Measurements from ENCODE around the gene TMEM147. TPM values are rescaled to one million over a fixed set of nuclear protein-coding genes. Genes with fewer than 3 reads are reported as not detected.

TMEM147 gene
- total RNA-seq, 2 experiments from 2014 or later, result 20.3 to 22.0 TPM

DNA sequence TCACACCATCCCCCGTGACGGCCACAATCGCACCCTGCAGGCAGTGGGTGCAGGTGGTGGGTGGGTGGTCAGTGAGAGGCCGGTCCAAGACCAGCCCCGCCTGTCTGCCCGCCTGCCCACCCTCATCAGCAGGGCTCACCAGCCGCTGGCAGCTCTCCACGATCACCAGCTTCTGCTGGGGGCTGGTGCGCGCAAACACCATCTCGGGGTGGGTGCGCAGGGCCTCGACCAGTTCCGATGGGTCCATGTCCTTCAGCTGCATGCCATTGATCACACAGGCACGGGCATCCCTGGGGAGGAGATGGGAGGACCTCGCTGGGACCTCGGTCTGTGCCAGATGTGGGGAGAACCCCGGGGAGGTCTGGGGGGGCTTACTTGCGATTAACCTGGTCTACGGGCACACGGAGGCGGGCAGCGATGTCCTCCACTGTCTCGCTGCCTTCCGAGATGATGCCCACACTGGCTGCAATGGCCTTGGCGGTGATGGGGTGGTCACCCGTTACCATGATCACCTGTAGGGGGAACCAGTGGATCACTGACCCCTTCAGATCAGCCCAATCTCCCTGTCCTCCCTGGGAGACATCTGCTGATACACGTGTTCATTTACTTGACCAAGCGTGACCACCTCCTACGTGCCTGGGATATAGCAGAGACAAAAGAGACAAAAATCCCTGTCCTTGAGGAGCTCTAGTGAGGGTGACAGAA is 10.0 kb downstream of the TMEM147 start:
- H3K36me3 Mint-ChIP-seq (ENCODE audit: low read depth), result peaks cover 4% of the 10 kb centered on the region
- no peaks in the 10 kb centered on the region for H3K36me3 ChIP-seq (ENCODE audit: insufficient read depth, low read length)
- ChIA-PET POLR2A (no interaction called here), CTCF (no interaction called here)
- H3K27ac ChIP-seq (ENCODE audit: low read depth in 1 of 2, low read length in 2 of 2), result no peak overlapping the region
- no peak for ATAC-seq (ENCODE audit: poor library complexity)
- TF ChIP-seq, protein P1, sequence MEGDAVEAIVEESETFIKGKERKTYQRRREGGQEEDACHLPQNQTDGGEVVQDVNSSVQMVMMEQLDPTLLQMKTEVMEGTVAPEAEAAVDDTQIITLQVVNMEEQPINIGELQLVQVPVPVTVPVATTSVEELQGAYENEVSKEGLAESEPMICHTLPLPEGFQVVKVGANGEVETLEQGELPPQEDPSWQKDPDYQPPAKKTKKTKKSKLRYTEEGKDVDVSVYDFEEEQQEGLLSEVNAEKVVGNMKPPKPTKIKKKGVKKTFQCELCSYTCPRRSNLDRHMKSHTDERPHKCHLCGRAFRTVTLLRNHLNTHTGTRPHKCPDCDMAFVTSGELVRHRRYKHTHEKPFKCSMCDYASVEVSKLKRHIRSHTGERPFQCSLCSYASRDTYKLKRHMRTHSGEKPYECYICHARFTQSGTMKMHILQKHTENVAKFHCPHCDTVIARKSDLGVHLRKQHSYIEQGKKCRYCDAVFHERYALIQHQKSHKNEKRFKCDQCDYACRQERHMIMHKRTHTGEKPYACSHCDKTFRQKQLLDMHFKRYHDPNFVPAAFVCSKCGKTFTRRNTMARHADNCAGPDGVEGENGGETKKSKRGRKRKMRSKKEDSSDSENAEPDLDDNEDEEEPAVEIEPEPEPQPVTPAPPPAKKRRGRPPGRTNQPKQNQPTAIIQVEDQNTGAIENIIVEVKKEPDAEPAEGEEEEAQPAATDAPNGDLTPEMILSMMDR (IDR thresholded peaks at IDR 0.05), result no peak
- H3K27me3 ChIP-seq (ENCODE audit: control insufficient read depth in 1 of 2, insufficient read depth in 2 of 2, low read length in 2 of 2), result peaks cover 11 to 15% of the 10 kb centered on the region in 2 experiments
- H3K4me1 ChIP-seq (ENCODE audit: insufficient read depth, low read length), result peaks cover 17% of the 10 kb centered on the region
- H3K27ac Mint-ChIP-seq, result no peak overlapping the region
- intact Hi-C loops (cut with DNase I, micrococcal nuclease), result no loop called here
- H3K4me1 Mint-ChIP-seq (ENCODE audit: low read depth), result peaks cover 15% of the 10 kb centered on the region
- no peak overlapping the region for H3K4me3 Mint-ChIP-seq
- H3K4me3 ChIP-seq (ENCODE audit: low read length), result no peak overlapping the region
- H3K9me3 ChIP-seq (ENCODE audit: control insufficient read depth in 1 of 2, insufficient read depth in 1 of 2, low read length in 2 of 2), result peaks cover 0 to 9% of the 10 kb centered on the region in 2 experiments
- DNase-seq, result peak in 1 of 14 experiments; percentile 17
- H3K9me3 Mint-ChIP-seq, result no peaks in the 10 kb centered on the region
- peaks cover 34% of the 10 kb centered on the region for H3K27me3 Mint-ChIP-seq

- Mint-ChIP-seq H3K27me3 (peaks cover 40% of the 10 kb centered on the region), H3K36me3 (ENCODE audit: low read depth) (no peaks in the 10 kb centered on the region), H3K27ac (no peak overlapping the region), H3K4me1 (ENCODE audit: low read depth) (peaks cover 15% of the 10 kb centered on the region), H3K9me3 (no peaks in the 10 kb centered on the region), H3K4me3 (peak overlapping the region; percentile 9)
- H3K27ac ChIP-seq (ENCODE audit: low read depth in 1 of 2, low read length in 2 of 2), result no peak overlapping the region
- DNase-seq (peak in 1 of 14 experiments; percentile 6), ATAC-seq (ENCODE audit: poor library complexity) (no peak)
- CTCF ChIA-PET, result no interaction called here
- H3K4me1 ChIP-seq (ENCODE audit: insufficient read depth, low read length), result peaks cover 17% of the 10 kb centered on the region
- H3K27me3 ChIP-seq (ENCODE audit: control insufficient read depth in 1 of 2, insufficient read depth in 2 of 2, low read length in 2 of 2), result peaks cover 15% of the 10 kb centered on the region in 2 experiments
- no peaks in the 10 kb centered on the region for H3K36me3 ChIP-seq (ENCODE audit: insufficient read depth, low read length)
- TF ChIP-seq, protein P1 (IDR thresholded peaks at IDR 0.05), result no peak
- H3K4me3 ChIP-seq (ENCODE audit: low read length), result no peak overlapping the region
- intact Hi-C loops (cut with DNase I, micrococcal nuclease), result no loop called here
- POLR2A ChIA-PET, result no interaction called here
- peaks cover 0 to 9% of the 10 kb centered on the region in 2 experiments for H3K9me3 ChIP-seq (ENCODE audit: control insufficient read depth in 1 of 2, insufficient read depth in 1 of 2, low read length in 2 of 2)
Observed at GRCh38 chr19:35556025-35556590, 10.7 kb downstream of the TMEM147 start.

- Histone ChIP-seq H3K27ac (ENCODE audit: low read depth in 1 of 2, low read length in 2 of 2) (no peak overlapping the region), H3K4me3 (ENCODE audit: low read length) (no peak overlapping the region), H3K27me3 (ENCODE audit: control insufficient read depth in 1 of 2, insufficient read depth in 2 of 2, low read length in 2 of 2) (peaks cover 15 to 20% of the 10 kb centered on the region in 2 experiments), H3K36me3 (ENCODE audit: insufficient read depth, low read length) (no peaks in the 10 kb centered on the region), H3K4me1 (ENCODE audit: insufficient read depth, low read length) (peaks cover 17% of the 10 kb centered on the region), H3K9me3 (ENCODE audit: control insufficient read depth in 1 of 2, insufficient read depth in 1 of 2, low read length in 2 of 2) (peaks cover 0 to 10% of the 10 kb centered on the region in 2 experiments)
- H3K27me3 Mint-ChIP-seq, result peaks cover 49% of the 10 kb centered on the region
- peaks cover 15% of the 10 kb centered on the region for H3K4me1 Mint-ChIP-seq (ENCODE audit: low read depth)
- ATAC-seq (ENCODE audit: poor library complexity) (no peak), DNase-seq (peak in 1 of 14 experiments; percentile 9)
- no peaks in the 10 kb centered on the region for H3K36me3 Mint-ChIP-seq (ENCODE audit: low read depth)
- H3K27ac Mint-ChIP-seq, result no peak overlapping the region
- TF ChIP-seq, protein P1 (IDR thresholded peaks at IDR 0.05), result no peak
- intact Hi-C loops (cut with DNase I, micrococcal nuclease), result no loop called here
- ChIA-PET POLR2A (no interaction called here), CTCF (no interaction called here)
- peak overlapping the region; percentile 40 for H3K4me3 Mint-ChIP-seq
- H3K9me3 Mint-ChIP-seq, result no peaks in the 10 kb centered on the region
Observed at GRCh38 chr19:35556846-35557538, 11.6 kb downstream of the TMEM147 start.
